WI38 (cell line): ENCODE data around the gene HEATR5A.

Source experiments
- H3K4me3 ChIP-seq: 2 replicates; pipeline ENCODE4 v1.5.1; 2011; ENCODE audit warnings: low read depth, mild to moderate bottlenecking, control low read depth, low read length
- TF ChIP-seq, protein P1 (sequence below): IDR thresholded peaks from 2 replicates; pipeline ENCODE4 v1.5.1; 2012; ENCODE audit warnings: low read depth, mild to moderate bottlenecking, control low read depth, low read length

HEATR5A gene

GRCh38 chr14:31287294-31287972 lies 132.9 kb downstream of the HEATR5A start:
- no peak overlapping the region for H3K4me3 ChIP-seq
- TF ChIP-seq, protein P1, sequence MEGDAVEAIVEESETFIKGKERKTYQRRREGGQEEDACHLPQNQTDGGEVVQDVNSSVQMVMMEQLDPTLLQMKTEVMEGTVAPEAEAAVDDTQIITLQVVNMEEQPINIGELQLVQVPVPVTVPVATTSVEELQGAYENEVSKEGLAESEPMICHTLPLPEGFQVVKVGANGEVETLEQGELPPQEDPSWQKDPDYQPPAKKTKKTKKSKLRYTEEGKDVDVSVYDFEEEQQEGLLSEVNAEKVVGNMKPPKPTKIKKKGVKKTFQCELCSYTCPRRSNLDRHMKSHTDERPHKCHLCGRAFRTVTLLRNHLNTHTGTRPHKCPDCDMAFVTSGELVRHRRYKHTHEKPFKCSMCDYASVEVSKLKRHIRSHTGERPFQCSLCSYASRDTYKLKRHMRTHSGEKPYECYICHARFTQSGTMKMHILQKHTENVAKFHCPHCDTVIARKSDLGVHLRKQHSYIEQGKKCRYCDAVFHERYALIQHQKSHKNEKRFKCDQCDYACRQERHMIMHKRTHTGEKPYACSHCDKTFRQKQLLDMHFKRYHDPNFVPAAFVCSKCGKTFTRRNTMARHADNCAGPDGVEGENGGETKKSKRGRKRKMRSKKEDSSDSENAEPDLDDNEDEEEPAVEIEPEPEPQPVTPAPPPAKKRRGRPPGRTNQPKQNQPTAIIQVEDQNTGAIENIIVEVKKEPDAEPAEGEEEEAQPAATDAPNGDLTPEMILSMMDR = no peak

DNA sequence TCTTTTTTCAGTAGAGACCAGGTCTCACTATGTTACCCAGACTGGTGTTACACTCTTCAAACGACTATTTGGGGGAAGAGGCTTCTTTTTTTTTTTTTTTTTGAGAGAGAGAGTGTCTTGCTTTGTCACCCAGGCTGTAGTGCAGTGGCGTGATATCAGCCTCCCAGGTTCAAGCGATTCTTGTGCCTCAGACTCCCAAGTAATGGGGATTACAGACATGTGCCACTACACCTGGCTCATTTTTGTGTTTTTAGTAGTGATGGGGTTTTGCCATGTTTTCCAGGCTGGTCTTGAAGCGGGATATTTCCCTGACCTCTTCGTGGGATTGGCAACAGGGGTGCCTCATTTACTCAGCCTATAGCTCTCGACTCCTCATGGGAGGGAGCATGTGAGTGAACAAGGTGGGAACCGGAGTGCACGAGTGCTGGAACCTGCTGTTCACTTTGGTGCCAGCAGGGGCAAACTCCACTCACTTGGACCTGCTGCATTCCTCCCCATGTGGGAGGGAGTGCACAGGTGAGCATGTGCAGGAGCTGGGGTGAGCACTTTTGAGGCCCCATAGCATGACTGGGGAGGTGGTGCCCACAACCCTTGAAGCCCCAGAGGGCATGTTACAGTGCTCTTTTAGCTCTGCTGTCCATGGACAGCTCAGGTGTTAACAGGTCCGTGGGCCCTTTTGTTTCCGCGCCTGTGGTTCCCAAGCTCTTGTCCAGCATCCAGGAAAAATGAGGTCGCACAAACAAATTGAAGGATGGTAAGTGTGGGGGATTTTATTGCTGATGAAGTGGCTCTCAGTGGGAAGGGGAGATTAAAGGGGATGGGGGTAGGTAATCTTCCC lies 133.7 kb downstream of the HEATR5A start:
- TF ChIP-seq, protein P1 = peak; percentile 37
- no peak overlapping the region for H3K4me3 ChIP-seq

- H3K4me3 ChIP-seq = no peak overlapping the region
- TF ChIP-seq, protein P1 = no peak
Measured at GRCh38 chr14:31283578-31284252, 136.6 kb downstream of the HEATR5A start.

DNA sequence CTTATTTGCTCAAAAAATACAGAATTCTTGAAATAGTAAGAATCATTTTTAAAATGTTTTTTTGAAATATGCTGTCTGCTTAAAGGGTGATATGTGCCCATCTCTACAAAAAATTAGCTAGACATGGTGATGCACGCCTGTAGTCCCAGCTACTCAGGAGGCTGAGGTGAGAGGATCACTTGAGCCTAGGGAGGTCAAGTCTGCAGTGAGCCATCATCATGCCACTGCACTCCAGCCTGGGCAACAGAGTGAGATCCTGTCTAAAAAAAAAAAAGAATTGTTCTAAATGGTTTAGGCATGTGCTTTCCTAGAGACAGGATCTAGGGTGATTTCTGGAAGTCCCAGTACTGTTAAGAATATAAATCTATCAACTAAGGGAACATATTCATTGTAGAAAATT lies 137.2 kb downstream of the HEATR5A start:
- no peak overlapping the region for H3K4me3 ChIP-seq
- TF ChIP-seq, protein P1 = no peak

GRCh38 chr14:31280871-31281220 lies 139.5 kb downstream of the HEATR5A start:
- no peak overlapping the region for H3K4me3 ChIP-seq
- TF ChIP-seq, protein P1 = no peak

DNA sequence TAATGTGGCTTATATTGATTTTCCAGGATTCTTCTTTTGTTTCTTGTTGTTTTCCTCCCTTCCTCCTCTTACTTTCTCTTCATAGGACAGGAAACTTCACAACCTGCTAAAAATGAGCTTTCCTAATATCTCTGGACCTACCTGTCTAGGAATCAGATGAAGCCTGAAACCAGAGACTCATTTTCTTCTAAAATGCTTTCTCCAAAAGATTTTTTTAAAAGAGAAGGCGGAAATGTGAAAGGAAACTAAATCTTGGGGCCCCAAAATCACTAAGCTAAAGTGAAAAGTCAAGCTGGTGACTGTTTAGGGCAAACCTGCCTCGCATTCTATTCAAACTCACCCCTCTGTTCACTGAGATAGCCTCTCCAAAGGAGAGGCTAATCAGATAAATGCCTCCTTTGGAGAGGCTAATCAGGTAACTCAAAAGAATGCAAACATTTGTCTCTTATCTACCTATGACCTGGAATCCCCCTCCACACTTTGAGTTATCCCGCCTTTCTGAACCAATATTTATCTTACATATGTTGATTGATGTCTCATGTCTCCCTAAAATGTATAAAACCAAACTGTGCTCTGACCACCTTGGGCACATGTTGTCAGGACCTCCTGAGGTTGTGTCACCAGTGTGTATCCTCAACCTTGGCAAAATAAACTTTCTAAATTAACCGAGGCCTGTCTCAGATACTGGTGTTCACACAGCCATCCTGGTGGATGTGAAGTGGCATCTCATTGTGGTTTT lies 140.0 kb downstream of the HEATR5A start:
- TF ChIP-seq, protein P1 = no peak
- no peak overlapping the region for H3K4me3 ChIP-seq
